NT2/D1 (cell line): ENCODE data around the gene PKHD1.

Experiments used
- SUZ12 ChIP-seq: IDR thresholded peaks from 2 replicates; pipeline ENCODE4 v1.6.1; 2011; ENCODE audit not compliant: insufficient read length, insufficient read depth; ENCODE audit errors: extremely low read depth
- YY1 ChIP-seq: IDR thresholded peaks from 2 replicates; pipeline ENCODE4 v1.6.1; 2011; ENCODE audit not compliant: insufficient read length, insufficient read depth
- ZNF274 ChIP-seq: IDR thresholded peaks from 2 replicates; pipeline ENCODE4 v1.6.1; 2011; ENCODE audit warnings: mild to moderate bottlenecking, low read depth, low read length

DNA sequence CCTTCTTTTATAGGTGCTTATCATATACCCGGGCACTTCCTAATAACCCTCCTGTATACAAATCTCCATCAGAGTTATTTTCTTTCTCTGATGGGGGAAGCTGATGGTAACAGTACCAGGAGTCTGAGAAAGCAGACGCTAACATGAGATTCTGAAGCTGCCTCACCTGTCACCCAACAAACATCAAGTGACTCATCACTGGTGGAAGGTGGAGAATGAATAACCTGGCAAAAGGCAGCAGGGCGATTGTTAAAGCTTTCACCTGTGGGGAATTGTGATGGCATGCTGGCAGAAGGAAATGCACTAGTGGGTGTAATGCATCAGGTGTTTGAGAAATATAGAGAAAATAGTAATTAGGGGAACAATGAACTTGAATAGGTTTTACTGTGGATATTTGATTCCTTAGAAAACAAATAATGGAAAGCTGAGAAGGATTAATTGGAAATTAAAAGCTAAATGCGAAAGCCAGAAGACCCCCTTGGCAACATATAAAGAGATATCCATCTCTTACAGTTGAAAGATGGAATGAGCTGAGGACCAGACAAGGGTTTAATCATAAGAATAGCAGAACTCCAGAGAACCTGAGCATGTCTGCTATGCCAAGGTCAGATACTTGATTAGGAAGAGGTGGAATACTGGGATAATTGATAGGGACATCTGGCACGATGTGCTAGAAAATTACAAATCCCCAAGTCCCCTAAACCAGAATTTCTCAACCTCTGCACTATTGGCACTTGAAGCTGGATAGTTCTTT lies 517.1 kb downstream of the PKHD1 start:
- TF ChIP-seq ZNF274 (no peak), YY1 (no peak), SUZ12 (no peak)
